ENCODE results near the gene ATP6V0E2.

Gene ATP6V0E2

GRCh38 chr7:149864751-149865150, 9.0 kb upstream of the ATP6V0E2 start:
- no peak for DNase-seq

GRCh38 chr7:149865437-149865836, 8.3 kb upstream of the ATP6V0E2 start:
- peak; percentile 74 for DNase-seq

GRCh38 chr7:149866139-149866778, 7.5 kb upstream of the ATP6V0E2 start:
- no peak for DNase-seq

- DNase-seq, result peak; percentile 71
These were observed 6.9 kb upstream of the ATP6V0E2 start for GRCh38 chr7:149866779-149867447.

- no peak for DNase-seq
These were observed 5.8 kb upstream of the ATP6V0E2 start for GRCh38 chr7:149867762-149868622.

GRCh38 chr7:149868623-149869290, 5.0 kb upstream of the ATP6V0E2 start:
- DNase-seq, result no peak

GRCh38 chr7:149869291-149869650, 4.5 kb upstream of the ATP6V0E2 start:
- DNase-seq, result no peak

- peak; percentile 73 for DNase-seq
These were observed 3.9 kb upstream of the ATP6V0E2 start for GRCh38 chr7:149869867-149870266.

- no peak for DNase-seq
These were observed 3.5 kb upstream of the ATP6V0E2 start for GRCh38 chr7:149870274-149870673.

- no peak for DNase-seq
These were observed 2.9 kb upstream of the ATP6V0E2 start for GRCh38 chr7:149870701-149871483.

GRCh38 chr7:149871576-149871975, 2.2 kb upstream of the ATP6V0E2 start:
- no peak for DNase-seq

- DNase-seq, result peak; percentile 82
These were observed 1.2 kb upstream of the ATP6V0E2 start for GRCh38 chr7:149872419-149873073.

GRCh38 chr7:149873970-149874643, 338 bp downstream of the ATP6V0E2 start:
- no peak for DNase-seq

GRCh38 chr7:149874644-149875028, 867 bp downstream of the ATP6V0E2 start:
- DNase-seq, result no peak

- DNase-seq, result no peak
These were observed 1.6 kb downstream of the ATP6V0E2 start for GRCh38 chr7:149875396-149875795.

- no peak for DNase-seq
These were observed 4.2 kb downstream of the ATP6V0E2 start for GRCh38 chr7:149877890-149878522.

GRCh38 chr7:149878523-149878921, 4.8 kb downstream of the ATP6V0E2 start:
- DNase-seq, result no peak

GRCh38 chr7:149879271-149879743, 5.5 kb downstream of the ATP6V0E2 start:
- no peak for DNase-seq

- DNase-seq, result no peak
These were observed 6.2 kb downstream of the ATP6V0E2 start for GRCh38 chr7:149879766-149880637.

Data from hematopoietic multipotent progenitor cell treated with erythropoietin and hydrocortisone succinate and interleukin-3 and kit ligand, for 4 days (in vitro differentiated cells).